CD14-positive monocyte (primary cell): Measurements from ENCODE around the gene CD34. TPM values are rescaled to one million over a fixed set of nuclear protein-coding genes. Genes with fewer than 3 reads are reported as not detected.

Source experiments
- DNase-seq, 3 donors: peaks; one replicate each; pipeline ENCODE4 v3.0.0-alpha.2; 2011 to 2022
- H2AFZ ChIP-seq: 2 replicates; pipeline ENCODE4 v1.6.0; 2012; ENCODE audit warnings: mild to moderate bottlenecking, low read depth, low read length, inconsistent platforms; ENCODE audit not compliant: insufficient read depth, poor library complexity, severe bottlenecking
- H3K27ac ChIP-seq, 2 donors: 1 replicate in 1 of 2; 2 replicates in 1 of 2; pipeline ENCODE4 v1.5.1; 2012 to 2013; ENCODE audit warnings: low read length in 2 of 2, control low read depth in 1 of 2, inconsistent platforms in 1 of 2, low read depth in 1 of 2, mild to moderate bottlenecking in 1 of 2
- H3K27me3 ChIP-seq, 2 donors: one replicate each; pipeline versions ENCODE4 v1.6.0 to v1.6.1; 2011 to 2013; ENCODE audit warnings: low read length in 2 of 2; ENCODE audit not compliant: control insufficient read depth in 2 of 2, insufficient read depth in 2 of 2
- H3K36me3 ChIP-seq, 2 donors: replicated peaks in 1 of 2; 1 replicate in 1 of 2; 2 replicates in 1 of 2; pipeline versions ENCODE4 v1.5.1 to v1.6.1; 2012 to 2013; ENCODE audit warnings: low read length in 2 of 2, control low read depth in 1 of 2, inconsistent platforms in 1 of 2, mild to moderate bottlenecking in 1 of 2; ENCODE audit not compliant: insufficient read depth in 2 of 2, control insufficient read depth in 1 of 2
- H3K4me1 ChIP-seq, 2 donors: 1 replicate in 1 of 2; 2 replicates in 1 of 2; pipeline versions ENCODE4 v1.5.1 to v1.6.1; 2012 to 2013; ENCODE audit warnings: low read length in 2 of 2, control low read depth in 1 of 2, inconsistent platforms in 1 of 2, mild to moderate bottlenecking in 1 of 2, moderate library complexity in 1 of 2; ENCODE audit not compliant: insufficient read depth in 2 of 2, control insufficient read depth in 1 of 2
- H3K4me2 ChIP-seq: replicated peaks from 2 replicates; pipeline ENCODE3; 2012; ENCODE audit warnings: low read length, moderate library complexity, mild to moderate bottlenecking; ENCODE audit not compliant: poor library complexity, severe bottlenecking; ENCODE audit errors: extremely low read depth
- H3K4me3 ChIP-seq, 3 experiments: fragments of 200-600 bp in 1 of 3; sonication (generic) in 1 of 3; replicated peaks in 1 of 3; 1 replicate in 2 of 3; 2 replicates in 1 of 3; pipeline ENCODE4 v1.5.1; 2011 to 2013; ENCODE audit warnings: low read length in 3 of 3, mild to moderate bottlenecking in 3 of 3, control low read depth in 2 of 3, low read depth in 2 of 3, inconsistent platforms in 1 of 3, moderate library complexity in 1 of 3
- H3K79me2 ChIP-seq: 2 replicates; pipeline ENCODE4 v1.6.0; 2012; ENCODE audit warnings: mild to moderate bottlenecking, control low read depth, inconsistent platforms, low read length, moderate library complexity; ENCODE audit not compliant: insufficient read depth
- H3K9ac ChIP-seq: 2 replicates; pipeline ENCODE4 v1.6.0; 2017; ENCODE audit warnings: low read length, mild to moderate bottlenecking; ENCODE audit not compliant: insufficient read depth, poor library complexity, severe bottlenecking
- H3K9me3 ChIP-seq, 2 donors: replicated peaks in 1 of 2; 1 replicate in 1 of 2; 2 replicates in 1 of 2; pipeline versions ENCODE4 v1.5.1 to v1.6.1; 2012 to 2013; ENCODE audit warnings: low read length in 2 of 2, control low read depth in 1 of 2; ENCODE audit not compliant: control insufficient read depth in 1 of 2, insufficient read depth in 1 of 2
- H4K20me1 ChIP-seq: 2 replicates; pipeline ENCODE4 v1.6.0; 2012; ENCODE audit warnings: mild to moderate bottlenecking, low read length, control low read depth, moderate library complexity; ENCODE audit not compliant: insufficient read depth
- H3K27ac Mint-ChIP-seq, 7 donors: one replicate each; pipeline ENCODE4 v1.8.0; 2020; ENCODE audit warnings: mild to moderate bottlenecking in 7 of 7, mixed read lengths in 7 of 7, moderate library complexity in 6 of 7, inconsistent platforms in 2 of 7
- H3K27me3 Mint-ChIP-seq, 3 donors: one replicate each; pipeline ENCODE4 v1.8.0; 2021 to 2022; ENCODE audit warnings: low read depth in 3 of 3, mild to moderate bottlenecking in 3 of 3, mixed read lengths in 3 of 3, moderate library complexity in 3 of 3, inconsistent platforms in 1 of 3
- H3K36me3 Mint-ChIP-seq, 2 donors: one replicate each; pipeline ENCODE4 v1.8.0; 2020; ENCODE audit warnings: mixed read lengths in 2 of 2, inconsistent platforms in 1 of 2, mild to moderate bottlenecking in 1 of 2
- H3K4me1 Mint-ChIP-seq: one replicate; pipeline ENCODE4 v1.8.0; 2020; ENCODE audit warnings: mild to moderate bottlenecking, mixed read lengths
- H3K4me3 Mint-ChIP-seq, 2 donors: one replicate each; pipeline ENCODE4 v1.8.0; 2020; ENCODE audit warnings: mild to moderate bottlenecking in 2 of 2, mixed read lengths in 2 of 2, moderate library complexity in 1 of 2
- H3K9me3 Mint-ChIP-seq, 7 donors: one replicate each; pipeline ENCODE4 v1.8.0; 2020 to 2022; ENCODE audit warnings: mixed read lengths in 7 of 7, mild to moderate bottlenecking in 6 of 7, moderate library complexity in 6 of 7, inconsistent platforms in 2 of 7
- CTCF ChIP-seq: fragments of 200-600 bp; IDR thresholded peaks from one replicate; pipeline ENCODE4 v1.8.0; 2022; ENCODE audit warnings: antibody characterized with exemption, mild to moderate bottlenecking
- WGBS: methylation state at CpG from one replicate; pipeline ENCODE4 v1.1.5; 2013; ENCODE audit warnings: missing lambda C conversion rate; ENCODE audit not compliant: insufficient coverage; 5-methylcytosine and 5-hydroxymethylcytosine counted together
- intact Hi-C, 2 donors: fragments of 100-400 bp; cut with micrococcal nuclease; formaldehyde crosslinking; loops; one replicate each; pipeline versions ENCODE4 v1.15.0 to v1.15.1; 2023
- polyA plus RNA-seq, 3 donors: library from polyadenylated mRNA; depleted of rRNA in 1 of 3; unstranded in 2 of 3; stranded (reverse) in 1 of 3; fragments of 300-500 nt in 2 of 3; fragments of >200 nt in 1 of 3; fragmentation: Illumina TruSeq in 2 of 3; gene quantifications; 1 replicate in 2 of 3; 2 replicates in 1 of 3; pipeline ENCODE4 v1.2.3, GENCODE V29; 2012 to 2021

The CD34 gene
- polyA plus RNA-seq, 3 donors, result 0.03 TPM; not detected in 2

GRCh38 chr1:207923121-207923520 lies 12.2 kb upstream of the CD34 start:
- Histone ChIP-seq H3K9ac (no peak overlapping the region), H3K27ac (no peak overlapping the region), H4K20me1 (no peaks in the 10 kb centered on the region), H3K27me3 (peaks cover 0 to 4% of the 10 kb centered on the region in 2 donors), H2AFZ (no peak overlapping the region), H3K9me3 (no peaks in the 10 kb centered on the region), H3K36me3 (no peaks in the 10 kb centered on the region), H3K4me2 (no peak overlapping the region), H3K79me2 (no peaks in the 10 kb centered on the region), H3K4me3 (no peak overlapping the region), H3K4me1 (peaks cover 14 to 17% of the 10 kb centered on the region in 2 donors)
- no peak for TF ChIP-seq CTCF
- no peak for DNase-seq
- Mint-ChIP-seq H3K4me1 (peaks cover 25% of the 10 kb centered on the region), H3K27ac (no peak overlapping the region), H3K9me3 (no peaks in the 10 kb centered on the region), H3K36me3 (no peaks in the 10 kb centered on the region), H3K27me3 (peaks cover 5 to 6% (median 6%) of the 10 kb centered on the region in 3 donors), H3K4me3 (no peak overlapping the region)
- intact Hi-C loops, result no loop called here
- WGBS, result 10% methylated on average over 2 of the region's 5 CpGs

- Histone ChIP-seq H3K4me3 (no peak overlapping the region), H3K27me3 (peaks cover 0 to 4% of the 10 kb centered on the region in 2 donors), H3K79me2 (no peaks in the 10 kb centered on the region), H3K9ac (no peak overlapping the region), H3K4me1 (peaks cover 14 to 17% of the 10 kb centered on the region in 2 donors), H4K20me1 (no peaks in the 10 kb centered on the region), H3K9me3 (no peaks in the 10 kb centered on the region), H3K36me3 (no peaks in the 10 kb centered on the region), H2AFZ (no peak overlapping the region), H3K4me2 (no peak overlapping the region), H3K27ac (no peak overlapping the region)
- TF ChIP-seq CTCF, result no peak
- intact Hi-C loops, result no loop called here
- H3K27me3 Mint-ChIP-seq, result peaks cover 5 to 7% (median 6%) of the 10 kb centered on the region in 3 donors
- H3K4me3 Mint-ChIP-seq, result no peak overlapping the region
- WGBS, result 67% methylated on average over 2 of the region's 8 CpGs
- H3K4me1 Mint-ChIP-seq, result peaks cover 25% of the 10 kb centered on the region
- no peak overlapping the region for H3K27ac Mint-ChIP-seq
- DNase-seq, result no peak
- H3K9me3 Mint-ChIP-seq, result no peaks in the 10 kb centered on the region
- no peaks in the 10 kb centered on the region for H3K36me3 Mint-ChIP-seq
Measured at GRCh38 chr1:207922554-207922953, 11.6 kb upstream of the CD34 start.
